Left forelimb (tissue), 1 donor: ENCODE measurements around the gene PAK1.

Source experiments
- DNase-seq: peaks from one replicate; pipeline ENCODE4 v3.0.0-alpha.2; 2018; ENCODE audit warnings: low spot score

The PAK1 gene

GRCh38 chr11:77371646-77372045 lies 102.2 kb downstream of the PAK1 start:
- DNase-seq, result no peak

GRCh38 chr11:77370217-77370616 lies 103.7 kb downstream of the PAK1 start:
- DNase-seq, result no peak

GRCh38 chr11:77361184-77361583 lies 112.7 kb downstream of the PAK1 start:
- DNase-seq, result no peak

- DNase-seq, result no peak
Observed at GRCh38 chr11:77359481-77359880, 114.4 kb downstream of the PAK1 start.

- DNase-seq, result no peak
Observed at GRCh38 chr11:77353131-77353530, 120.8 kb downstream of the PAK1 start.

- DNase-seq, result no peak
Observed at GRCh38 chr11:77351281-77351886, 122.5 kb downstream of the PAK1 start.

GRCh38 chr11:77347948-77348347 lies 125.9 kb downstream of the PAK1 start:
- no peak for DNase-seq

GRCh38 chr11:77346906-77347603 lies 126.8 kb downstream of the PAK1 start:
- no peak for DNase-seq

- no peak for DNase-seq
Observed at GRCh38 chr11:77345621-77346020, 128.3 kb downstream of the PAK1 start.

GRCh38 chr11:77340501-77340900 lies 133.4 kb downstream of the PAK1 start:
- DNase-seq, result no peak

GRCh38 chr11:77332259-77332658 lies 141.6 kb downstream of the PAK1 start:
- no peak for DNase-seq

- DNase-seq, result no peak
Observed at GRCh38 chr11:77325159-77325558, 148.7 kb downstream of the PAK1 start.

GRCh38 chr11:77324508-77324907 lies 149.4 kb downstream of the PAK1 start:
- DNase-seq, result no peak

GRCh38 chr11:77322926-77323590 lies 150.8 kb downstream of the PAK1 start:
- DNase-seq, result no peak

- DNase-seq, result no peak
Observed at GRCh38 chr11:77322506-77322905, 151.4 kb downstream of the PAK1 start.

GRCh38 chr11:77320351-77320750 lies 153.5 kb downstream of the PAK1 start:
- DNase-seq, result no peak

- no peak for DNase-seq
Observed at GRCh38 chr11:77318600-77318999, 155.3 kb downstream of the PAK1 start.

- DNase-seq, result no peak
Observed at GRCh38 chr11:77316733-77317342, 157.1 kb downstream of the PAK1 start.

GRCh38 chr11:77312107-77312506 lies 161.8 kb downstream of the PAK1 start:
- DNase-seq, result no peak

- no peak for DNase-seq
Observed at GRCh38 chr11:77311701-77312100, 162.2 kb downstream of the PAK1 start.

- no peak for DNase-seq
Observed at GRCh38 chr11:77310721-77311120, 163.2 kb downstream of the PAK1 start.

GRCh38 chr11:77309401-77310085 lies 164.4 kb downstream of the PAK1 start:
- no peak for DNase-seq
